Peyer's patch (tissue), 4 donors: Measurements from ENCODE around the gene ZNF774.

Source experiments
- POLR2A ChIP-seq, 2 donors: fragments of 450-650 bp; IDR thresholded peaks; one replicate each; pipeline ENCODE4 v1.5.1; 2017; ENCODE audit warnings: antibody characterized with exemption in 2 of 2, mild to moderate bottlenecking in 2 of 2, moderate library complexity in 2 of 2
- TF ChIP-seq, protein P1 (sequence below), 6 experiments: fragments of 450-650 bp in 4 of 6; fragments of 200-600 bp in 2 of 6; sonication (generic) in 1 of 6; IDR thresholded peaks; one replicate each; pipeline ENCODE4 v1.5.1; 2017 to 2019; ENCODE audit warnings: antibody characterized with exemption in 6 of 6, mild to moderate bottlenecking in 3 of 6, moderate library complexity in 1 of 6

- TF ChIP-seq, protein P1, sequence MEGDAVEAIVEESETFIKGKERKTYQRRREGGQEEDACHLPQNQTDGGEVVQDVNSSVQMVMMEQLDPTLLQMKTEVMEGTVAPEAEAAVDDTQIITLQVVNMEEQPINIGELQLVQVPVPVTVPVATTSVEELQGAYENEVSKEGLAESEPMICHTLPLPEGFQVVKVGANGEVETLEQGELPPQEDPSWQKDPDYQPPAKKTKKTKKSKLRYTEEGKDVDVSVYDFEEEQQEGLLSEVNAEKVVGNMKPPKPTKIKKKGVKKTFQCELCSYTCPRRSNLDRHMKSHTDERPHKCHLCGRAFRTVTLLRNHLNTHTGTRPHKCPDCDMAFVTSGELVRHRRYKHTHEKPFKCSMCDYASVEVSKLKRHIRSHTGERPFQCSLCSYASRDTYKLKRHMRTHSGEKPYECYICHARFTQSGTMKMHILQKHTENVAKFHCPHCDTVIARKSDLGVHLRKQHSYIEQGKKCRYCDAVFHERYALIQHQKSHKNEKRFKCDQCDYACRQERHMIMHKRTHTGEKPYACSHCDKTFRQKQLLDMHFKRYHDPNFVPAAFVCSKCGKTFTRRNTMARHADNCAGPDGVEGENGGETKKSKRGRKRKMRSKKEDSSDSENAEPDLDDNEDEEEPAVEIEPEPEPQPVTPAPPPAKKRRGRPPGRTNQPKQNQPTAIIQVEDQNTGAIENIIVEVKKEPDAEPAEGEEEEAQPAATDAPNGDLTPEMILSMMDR (IDR thresholded peaks at IDR 0.05) = no peak
- no peak for TF ChIP-seq POLR2A (IDR thresholded peaks at IDR 0.05)
Measured at GRCh38 chr15:90405055-90405607, 53.0 kb downstream of the ZNF774 start.
